ENCODE data around the gene USP33.

- TF ChIP-seq CTCF (IDR thresholded peaks at IDR 0.05 in 2 of 3, conservative IDR thresholded peaks at IDR 0.05 in 1 of 3; ENCODE audit: control insufficient read depth in 2 of 3, extremely low read depth in 1 of 3, insufficient read depth in 1 of 3, low read depth in 3 of 3, low read length in 3 of 3) (no peak), DPF2 (IDR thresholded peaks at IDR 0.05) (no peak), CHD4 (IDR thresholded peaks at IDR 0.05) (no peak), EZH2 (IDR thresholded peaks at IDR 0.05; ENCODE audit: borderline replicate concordance, control insufficient read depth, low read depth, low read length) (no peak)
These were observed 53.3 kb downstream of the USP33 start for GRCh38 chr1:77706321-77706720.

All from GM12878 (cell line).